ENCODE measurements around the gene BCL2L1.
"Not testable (repeated sequence)": the region's sequence is repeated elsewhere in the genome, so short reads cannot be mapped to it uniquely, and the experiment has no call there.

The BCL2L1 gene

GRCh38 chr20:31673435-31673834, 49.2 kb downstream of the BCL2L1 start:
- no peak overlapping the region for H3K27ac ChIP-seq
- H3K36me3 ChIP-seq, result peaks cover 89% of the 10 kb centered on the region
- no peak for TF ChIP-seq CTCF (IDR thresholded peaks at IDR 0.05; ENCODE audit: low read depth, low read length)
- H3K27me3 ChIP-seq (ENCODE audit: insufficient read depth, low read depth, severe bottlenecking), result no peaks in the 10 kb centered on the region
- H3K4me3 ChIP-seq (ENCODE audit: low read depth, low read length), result no peak overlapping the region
- no peaks in the 10 kb centered on the region for H3K9me3 ChIP-seq (ENCODE audit: severe bottlenecking)
- DNase-seq, result no peak

DNA sequence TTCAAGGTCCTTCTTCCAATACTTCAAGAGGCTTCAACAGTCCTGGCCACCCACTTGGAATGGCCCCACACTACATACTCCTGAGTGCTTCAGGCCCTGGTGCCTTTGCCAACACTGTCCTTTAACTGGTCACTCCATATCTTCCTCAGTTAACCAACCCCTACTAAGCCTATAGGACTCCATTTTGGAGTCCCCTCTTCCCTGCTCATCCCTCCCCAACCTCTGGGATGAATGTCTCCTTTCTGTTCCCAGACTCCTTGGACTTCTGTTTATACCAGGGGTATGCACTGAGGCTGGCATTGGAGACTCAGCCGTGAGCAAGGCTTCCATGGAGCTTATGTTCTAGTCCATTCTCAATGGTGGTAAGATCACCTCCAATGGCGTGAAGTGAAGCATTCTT, 51.3 kb downstream of the BCL2L1 start:
- TF ChIP-seq CTCF (IDR thresholded peaks at IDR 0.05; ENCODE audit: low read depth, low read length), result no peak
- no peak overlapping the region for H3K27ac ChIP-seq

GRCh38 chr20:31670371-31671228, 52.1 kb downstream of the BCL2L1 start:
- peaks cover 84% of the 10 kb centered on the region for H3K36me3 ChIP-seq
- H3K27ac ChIP-seq, result no peak overlapping the region
- TF ChIP-seq CTCF (IDR thresholded peaks at IDR 0.05; ENCODE audit: low read depth, low read length), result no peak
- H3K27me3 ChIP-seq (ENCODE audit: insufficient read depth, low read depth, severe bottlenecking), result no peaks in the 10 kb centered on the region
- H3K9me3 ChIP-seq (ENCODE audit: severe bottlenecking), result no peaks in the 10 kb centered on the region
- no peak for DNase-seq
- H3K4me3 ChIP-seq (ENCODE audit: low read depth, low read length), result no peak overlapping the region

More for the DNA sequence above, 51.3 kb downstream of the BCL2L1 start:
- H3K9me3 ChIP-seq (ENCODE audit: severe bottlenecking), result no peaks in the 10 kb centered on the region
- no peak overlapping the region for H3K4me3 ChIP-seq (ENCODE audit: low read depth, low read length)
- H3K27me3 ChIP-seq (ENCODE audit: insufficient read depth, low read depth, severe bottlenecking), result no peaks in the 10 kb centered on the region
- no peak for DNase-seq
- peaks cover 83% of the 10 kb centered on the region for H3K36me3 ChIP-seq

GRCh38 chr20:31669876-31670275, 52.8 kb downstream of the BCL2L1 start:
- no peak overlapping the region for H3K4me3 ChIP-seq (ENCODE audit: low read depth, low read length)
- peaks cover 84% of the 10 kb centered on the region for H3K36me3 ChIP-seq
- H3K9me3 ChIP-seq (ENCODE audit: severe bottlenecking), result no peaks in the 10 kb centered on the region
- no peak for DNase-seq
- H3K27me3 ChIP-seq (ENCODE audit: insufficient read depth, low read depth, severe bottlenecking), result no peaks in the 10 kb centered on the region
- no peak for TF ChIP-seq CTCF (IDR thresholded peaks at IDR 0.05; ENCODE audit: low read depth, low read length)
- H3K27ac ChIP-seq, result no peak overlapping the region

DNA sequence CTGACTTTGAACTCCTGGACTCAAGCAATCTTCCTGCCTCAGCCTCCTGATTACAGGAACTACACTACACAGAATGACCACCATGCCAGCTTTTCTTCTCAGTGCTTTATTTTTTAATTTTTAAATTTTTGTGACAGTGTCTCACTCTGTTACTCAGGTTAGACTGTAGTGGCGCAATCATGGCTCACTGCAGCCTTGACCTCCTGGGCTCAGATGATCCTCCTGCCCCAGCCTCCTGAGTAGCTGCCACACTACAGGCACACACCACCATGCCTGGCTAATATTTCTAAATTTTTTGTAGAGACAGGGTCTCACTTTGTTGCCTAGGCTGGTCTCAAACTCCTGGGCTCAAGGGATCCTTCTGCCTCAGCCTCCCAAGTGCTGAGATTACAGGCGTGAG, 53.7 kb downstream of the BCL2L1 start:
- H3K27me3 ChIP-seq (ENCODE audit: insufficient read depth, low read depth, severe bottlenecking); DNase-seq; H3K27ac ChIP-seq; H3K4me3 ChIP-seq (ENCODE audit: low read depth, low read length); H3K9me3 ChIP-seq (ENCODE audit: severe bottlenecking): not testable (repeated sequence)
- H3K36me3 ChIP-seq, result peaks cover 84% of the 10 kb centered on the region

DNA sequence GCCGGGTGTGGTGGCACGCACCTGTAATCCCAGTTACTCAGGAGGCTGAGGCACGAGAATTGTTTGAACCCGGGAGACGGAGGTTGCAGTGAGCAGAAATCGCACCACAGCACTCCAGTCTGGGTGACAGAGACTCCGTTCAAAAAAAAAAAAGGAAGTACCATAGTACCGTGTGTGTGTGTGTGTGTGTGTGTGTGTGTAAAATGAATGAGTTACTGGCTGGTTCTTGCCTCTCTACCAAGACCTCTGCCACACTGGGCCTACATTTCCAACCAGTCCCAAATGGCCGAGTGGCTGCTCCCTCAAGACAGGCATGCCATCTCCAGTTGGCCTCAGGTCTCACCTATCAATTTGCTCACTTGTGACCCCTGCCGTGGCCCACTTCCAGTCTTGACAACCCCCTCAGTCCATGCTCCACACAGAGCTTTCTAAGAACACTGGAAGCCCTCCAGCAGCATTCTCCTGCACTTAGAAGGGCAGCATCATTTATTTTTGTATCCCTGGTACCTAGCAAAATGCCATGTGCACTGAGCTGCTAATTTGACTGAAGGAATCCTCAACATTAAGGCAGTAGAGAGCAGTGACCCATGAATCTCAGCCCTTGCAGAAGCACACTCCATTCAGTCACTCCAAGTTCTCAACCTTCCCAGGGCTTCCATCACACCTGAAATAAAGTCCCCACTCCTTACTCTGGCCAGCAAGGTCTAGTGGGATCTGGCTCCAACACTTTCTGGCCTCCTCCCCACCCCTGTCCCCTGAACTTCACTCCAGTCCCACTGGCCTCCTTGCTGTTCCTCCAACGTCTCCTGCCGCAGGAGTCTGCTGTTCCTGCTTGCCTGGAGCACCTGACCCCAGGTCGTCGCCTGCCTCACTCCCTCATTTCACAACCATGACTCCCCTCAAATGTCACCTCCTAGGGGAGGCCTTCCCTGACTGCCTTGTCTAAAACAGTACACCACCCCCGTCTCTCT, 55.1 kb downstream of the BCL2L1 start:
- DNase-seq, result no peak
- Histone ChIP-seq H3K27ac (peak overlapping the region; percentile 65), H3K9me3 (ENCODE audit: severe bottlenecking) (no peaks in the 10 kb centered on the region), H3K27me3 (ENCODE audit: insufficient read depth, low read depth, severe bottlenecking) (no peaks in the 10 kb centered on the region), H3K4me3 (ENCODE audit: low read depth, low read length) (no peak overlapping the region), H3K36me3 (peaks cover 82% of the 10 kb centered on the region)
- TF ChIP-seq CTCF (IDR thresholded peaks at IDR 0.05; ENCODE audit: low read depth, low read length), result no peak

Measured in WERI-Rb-1 (cell line).